Vagina (tissue), 2 donors: Measurements from ENCODE around the gene PRDM16. TPM values are rescaled to one million over a fixed set of nuclear protein-coding genes. Genes with fewer than 3 reads are reported as not detected.

Source experiments
- DNase-seq, 2 donors: peaks; one replicate each; pipeline ENCODE4 v3.0.0-alpha.2; 2017; ENCODE audit errors: extremely low spot score in 2 of 2
- H3K27ac ChIP-seq: fragments of 200-600 bp; sonication (generic); one replicate; pipeline ENCODE4 v1.5.1; 2019
- H3K27me3 ChIP-seq: fragments of 200-600 bp; sonication (generic); one replicate; pipeline ENCODE4 v1.5.1; 2019
- H3K36me3 ChIP-seq, 2 donors: fragments of 200-600 bp; sonication (generic); one replicate each; pipeline ENCODE4 v1.5.1; 2017 to 2019
- H3K4me1 ChIP-seq: fragments of 200-600 bp; sonication (generic); one replicate; pipeline ENCODE4 v1.5.1; 2019
- H3K4me3 ChIP-seq, 2 donors: fragments of 200-600 bp; sonication (generic); 1 replicate in 1 of 2; 2 replicates in 1 of 2; pipeline ENCODE4 v1.5.1; 2016 to 2019
- H3K9me3 ChIP-seq: fragments of 200-600 bp; sonication (generic); one replicate; pipeline ENCODE4 v1.5.1; 2019
- CTCF ChIP-seq, 3 experiments: fragments of 450-650 bp in 2 of 3; fragments of 200-600 bp in 1 of 3; sonication (generic) in 1 of 3; IDR thresholded peaks; one replicate each; pipeline ENCODE4 v1.5.1; 2017 to 2019; ENCODE audit warnings: antibody characterized with exemption in 3 of 3, mild to moderate bottlenecking in 2 of 3, moderate library complexity in 2 of 3
- POLR2A ChIP-seq, 2 donors: fragments of 450-650 bp; IDR thresholded peaks; one replicate each; pipeline ENCODE4 v1.6.1; 2017; ENCODE audit warnings: antibody characterized with exemption in 2 of 2, mild to moderate bottlenecking in 2 of 2, moderate library complexity in 2 of 2
- POLR2AphosphoS5 ChIP-seq, 2 donors: sonication (generic); formaldehyde crosslinking; IDR thresholded peaks; one replicate each; pipeline ENCODE4 v1.9.0; 2017; ENCODE audit warnings: antibody characterized with exemption in 2 of 2, mild to moderate bottlenecking in 2 of 2, low read depth in 1 of 2; ENCODE audit not compliant: insufficient read depth in 1 of 2
- intact Hi-C: fragments of 100-400 bp; cut with DNase I; formaldehyde crosslinking; loops from one replicate; pipeline ENCODE4 v1.15.1; 2023
- total RNA-seq: library from RNA; depleted of rRNA; stranded (reverse); fragments of >200 nt; gene quantifications from one replicate; pipeline ENCODE4 v1.2.3, GENCODE V29; 2016

PRDM16 gene
- total RNA-seq, 1 donor from 2014 or later = 3.9 TPM

GRCh38 chr1:3022511-3022973, 46.5 kb upstream of the PRDM16 start:
- intact Hi-C loops = no loop called here
- H3K36me3 ChIP-seq = no peaks in the 10 kb centered on the region
- H3K4me1 ChIP-seq = no peaks in the 10 kb centered on the region
- no peak for DNase-seq
- H3K9me3 ChIP-seq = no peaks in the 10 kb centered on the region
- H3K4me3 ChIP-seq = no peak overlapping the region
- no peak overlapping the region for H3K27ac ChIP-seq
- H3K27me3 ChIP-seq = no peaks in the 10 kb centered on the region
- TF ChIP-seq POLR2AphosphoS5 (IDR thresholded peaks at IDR 0.05; ENCODE audit: insufficient read depth in 1 of 2, low read depth in 1 of 2) (no peak), CTCF (IDR thresholded peaks at IDR 0.05) (no peak)

- Histone ChIP-seq H3K4me1 (no peaks in the 10 kb centered on the region), H3K9me3 (no peaks in the 10 kb centered on the region), H3K27ac (no peak overlapping the region), H3K4me3 (no peak overlapping the region), H3K36me3 (no peaks in the 10 kb centered on the region), H3K27me3 (no peaks in the 10 kb centered on the region)
- intact Hi-C loops = no loop called here
- TF ChIP-seq POLR2A (IDR thresholded peaks at IDR 0.05) (no peak), CTCF (IDR thresholded peaks at IDR 0.05) (no peak), POLR2AphosphoS5 (IDR thresholded peaks at IDR 0.05; ENCODE audit: insufficient read depth in 1 of 2, low read depth in 1 of 2) (no peak)
- no peak for DNase-seq
These were observed 46.0 kb upstream of the PRDM16 start for GRCh38 chr1:3022976-3023375.

GRCh38 chr1:3024019-3024418, 45.0 kb upstream of the PRDM16 start:
- H3K9me3 ChIP-seq = no peaks in the 10 kb centered on the region
- no peak overlapping the region for H3K27ac ChIP-seq
- no peaks in the 10 kb centered on the region for H3K36me3 ChIP-seq
- TF ChIP-seq CTCF (IDR thresholded peaks at IDR 0.05) (no peak), POLR2A (IDR thresholded peaks at IDR 0.05) (no peak), POLR2AphosphoS5 (IDR thresholded peaks at IDR 0.05; ENCODE audit: insufficient read depth in 1 of 2, low read depth in 1 of 2) (no peak)
- no peak overlapping the region for H3K4me3 ChIP-seq
- DNase-seq = no peak
- H3K4me1 ChIP-seq = no peaks in the 10 kb centered on the region
- intact Hi-C loops = no loop called here
- H3K27me3 ChIP-seq = no peaks in the 10 kb centered on the region

- Histone ChIP-seq H3K36me3 (no peaks in the 10 kb centered on the region), H3K27ac (no peak overlapping the region), H3K27me3 (no peaks in the 10 kb centered on the region), H3K4me1 (no peaks in the 10 kb centered on the region), H3K4me3 (no peak overlapping the region), H3K9me3 (no peaks in the 10 kb centered on the region)
- no peak for TF ChIP-seq POLR2AphosphoS5 (IDR thresholded peaks at IDR 0.05; ENCODE audit: insufficient read depth in 1 of 2, low read depth in 1 of 2)
- TF ChIP-seq POLR2A (IDR thresholded peaks at IDR 0.05) = no peak
- no peak for TF ChIP-seq CTCF (IDR thresholded peaks at IDR 0.05)
- intact Hi-C loops = no loop called here
- DNase-seq = no peak
These were observed 44.4 kb upstream of the PRDM16 start for GRCh38 chr1:3024588-3024987.

- Histone ChIP-seq H3K4me1 (no peaks in the 10 kb centered on the region), H3K4me3 (no peak overlapping the region), H3K9me3 (no peaks in the 10 kb centered on the region), H3K36me3 (no peaks in the 10 kb centered on the region), H3K27me3 (no peaks in the 10 kb centered on the region), H3K27ac (no peak overlapping the region)
- no peak for DNase-seq
- TF ChIP-seq POLR2AphosphoS5 (IDR thresholded peaks at IDR 0.05; ENCODE audit: insufficient read depth in 1 of 2, low read depth in 1 of 2) = no peak
- no peak for TF ChIP-seq CTCF (IDR thresholded peaks at IDR 0.05)
- TF ChIP-seq POLR2A (IDR thresholded peaks at IDR 0.05) = no peak
- intact Hi-C loops = no loop called here
These were observed 42.9 kb upstream of the PRDM16 start for GRCh38 chr1:3026124-3026523.
